Gastrocnemius medialis (tissue), 4 donors: ENCODE data around the gene APC.

Experiments
- POLR2A ChIP-seq, 2 donors: fragments of 450-650 bp; IDR thresholded peaks; one replicate each; pipeline ENCODE4 v1.6.1; 2017; ENCODE audit warnings: antibody characterized with exemption in 2 of 2, mild to moderate bottlenecking in 2 of 2, moderate library complexity in 2 of 2
- TF ChIP-seq, protein P1 (sequence below), 5 experiments: fragments of 450-650 bp in 3 of 5; fragments of 200-600 bp in 2 of 5; sonication (generic) in 2 of 5; IDR thresholded peaks in 4 of 5; conservative IDR thresholded peaks in 1 of 5; 1 replicate in 4 of 5; 2 replicates in 1 of 5; pipeline ENCODE4 v1.5.1; 2016 to 2019; ENCODE audit warnings: antibody characterized with exemption in 5 of 5, mild to moderate bottlenecking in 3 of 5, moderate library complexity in 3 of 5

DNA sequence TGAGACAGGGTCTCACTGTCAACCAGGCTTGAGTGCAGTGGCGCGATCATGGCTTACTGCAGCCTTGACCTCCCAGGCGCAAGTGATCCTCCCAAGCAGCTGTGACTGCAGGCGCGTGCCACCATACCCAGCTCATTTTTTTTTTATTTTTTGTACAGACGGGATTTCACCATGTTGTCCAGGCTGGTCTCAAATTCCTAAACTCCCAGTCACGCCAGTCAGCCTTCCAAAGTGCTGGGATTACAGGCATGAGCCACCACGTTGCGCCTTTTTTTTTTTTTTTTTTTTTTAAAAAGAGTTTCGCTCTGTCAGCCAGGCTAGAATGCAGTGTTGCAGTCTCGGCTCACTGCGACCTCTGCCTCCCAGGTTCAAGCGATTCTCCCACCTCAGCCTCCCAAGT, 96.3 kb downstream of the APC start:
- TF ChIP-seq, protein P1, sequence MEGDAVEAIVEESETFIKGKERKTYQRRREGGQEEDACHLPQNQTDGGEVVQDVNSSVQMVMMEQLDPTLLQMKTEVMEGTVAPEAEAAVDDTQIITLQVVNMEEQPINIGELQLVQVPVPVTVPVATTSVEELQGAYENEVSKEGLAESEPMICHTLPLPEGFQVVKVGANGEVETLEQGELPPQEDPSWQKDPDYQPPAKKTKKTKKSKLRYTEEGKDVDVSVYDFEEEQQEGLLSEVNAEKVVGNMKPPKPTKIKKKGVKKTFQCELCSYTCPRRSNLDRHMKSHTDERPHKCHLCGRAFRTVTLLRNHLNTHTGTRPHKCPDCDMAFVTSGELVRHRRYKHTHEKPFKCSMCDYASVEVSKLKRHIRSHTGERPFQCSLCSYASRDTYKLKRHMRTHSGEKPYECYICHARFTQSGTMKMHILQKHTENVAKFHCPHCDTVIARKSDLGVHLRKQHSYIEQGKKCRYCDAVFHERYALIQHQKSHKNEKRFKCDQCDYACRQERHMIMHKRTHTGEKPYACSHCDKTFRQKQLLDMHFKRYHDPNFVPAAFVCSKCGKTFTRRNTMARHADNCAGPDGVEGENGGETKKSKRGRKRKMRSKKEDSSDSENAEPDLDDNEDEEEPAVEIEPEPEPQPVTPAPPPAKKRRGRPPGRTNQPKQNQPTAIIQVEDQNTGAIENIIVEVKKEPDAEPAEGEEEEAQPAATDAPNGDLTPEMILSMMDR (IDR thresholded peaks at IDR 0.05 in 4 of 5, conservative IDR thresholded peaks at IDR 0.05 in 1 of 5) = no peak
- no peak for TF ChIP-seq POLR2A (IDR thresholded peaks at IDR 0.05)
